Measurements from ENCODE around the gene ITGAD.

DNA sequence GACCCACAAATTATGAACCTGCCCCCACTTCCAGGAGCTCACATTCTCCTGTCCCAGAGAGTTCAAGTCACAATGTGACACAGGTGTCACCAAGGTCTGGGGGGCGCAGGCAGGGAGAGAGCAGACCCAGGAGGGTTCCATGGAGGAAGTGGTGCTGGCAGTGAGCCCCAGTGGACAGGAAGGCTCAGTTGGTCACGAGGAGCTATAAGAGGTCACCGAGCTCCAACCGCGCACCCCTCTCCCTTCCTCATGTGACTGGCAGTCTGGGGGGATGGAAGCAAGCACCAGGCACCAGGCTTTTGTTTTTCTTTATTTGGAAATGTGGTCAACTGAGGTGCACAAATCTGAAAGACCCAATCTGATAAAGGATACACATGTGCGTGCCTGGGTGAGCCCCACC, 2.5 kb downstream of the ITGAD start:
- TF ChIP-seq, protein P1, sequence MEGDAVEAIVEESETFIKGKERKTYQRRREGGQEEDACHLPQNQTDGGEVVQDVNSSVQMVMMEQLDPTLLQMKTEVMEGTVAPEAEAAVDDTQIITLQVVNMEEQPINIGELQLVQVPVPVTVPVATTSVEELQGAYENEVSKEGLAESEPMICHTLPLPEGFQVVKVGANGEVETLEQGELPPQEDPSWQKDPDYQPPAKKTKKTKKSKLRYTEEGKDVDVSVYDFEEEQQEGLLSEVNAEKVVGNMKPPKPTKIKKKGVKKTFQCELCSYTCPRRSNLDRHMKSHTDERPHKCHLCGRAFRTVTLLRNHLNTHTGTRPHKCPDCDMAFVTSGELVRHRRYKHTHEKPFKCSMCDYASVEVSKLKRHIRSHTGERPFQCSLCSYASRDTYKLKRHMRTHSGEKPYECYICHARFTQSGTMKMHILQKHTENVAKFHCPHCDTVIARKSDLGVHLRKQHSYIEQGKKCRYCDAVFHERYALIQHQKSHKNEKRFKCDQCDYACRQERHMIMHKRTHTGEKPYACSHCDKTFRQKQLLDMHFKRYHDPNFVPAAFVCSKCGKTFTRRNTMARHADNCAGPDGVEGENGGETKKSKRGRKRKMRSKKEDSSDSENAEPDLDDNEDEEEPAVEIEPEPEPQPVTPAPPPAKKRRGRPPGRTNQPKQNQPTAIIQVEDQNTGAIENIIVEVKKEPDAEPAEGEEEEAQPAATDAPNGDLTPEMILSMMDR (IDR thresholded peaks at IDR 0.05 in 8 of 11, conservative IDR thresholded peaks at IDR 0.05 in 3 of 11): no peak
- TF ChIP-seq POLR2A (IDR thresholded peaks at IDR 0.05) (no peak), POLR2AphosphoS5 (IDR thresholded peaks at IDR 0.05) (peak in 1 of 3 donors; percentile 26)
